ENCODE results near the gene RNU1-3.
"Not testable (repeated sequence)": the region's sequence is repeated elsewhere in the genome, so short reads cannot be mapped to it uniquely, and the experiment has no call there.

RNU1-3 gene

GRCh38 chr1:16635959-16636358 lies 30.8 kb downstream of the RNU1-3 start:
- not testable (repeated sequence) for DNase-seq

DNA sequence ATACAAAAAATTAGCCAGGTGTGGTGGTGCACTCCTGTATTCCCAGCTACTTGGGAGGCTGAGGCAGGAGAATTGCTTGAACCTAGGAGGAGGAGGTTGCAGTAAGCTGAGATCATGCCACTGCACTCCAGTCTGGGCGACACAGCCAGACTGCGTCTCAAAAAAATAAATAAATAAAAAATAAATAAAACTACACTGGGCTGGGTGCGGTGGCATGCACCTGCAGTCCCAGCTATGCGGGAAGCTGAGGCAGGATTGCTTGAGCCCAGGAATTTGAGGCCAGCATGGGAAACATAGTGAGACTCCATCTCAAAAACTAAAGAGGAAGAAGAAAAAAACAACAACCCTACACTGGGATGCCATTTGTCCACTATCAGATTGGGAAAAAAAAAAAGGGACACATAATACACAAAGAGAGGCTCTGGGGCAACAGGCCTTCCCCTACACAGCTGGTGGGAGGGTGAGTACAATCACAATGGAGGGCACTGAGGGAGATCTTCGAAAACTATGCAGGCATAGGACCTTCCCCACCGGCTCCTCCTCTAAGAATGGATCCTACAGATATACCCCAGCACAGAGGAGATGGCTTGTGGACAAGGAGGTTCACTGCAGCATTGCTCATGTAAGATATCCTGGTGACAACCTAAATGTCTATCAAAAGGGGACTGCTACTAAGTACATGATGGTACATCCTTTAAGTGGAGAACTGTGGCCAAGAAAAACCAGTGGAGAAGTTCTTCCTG lies 33.0 kb downstream of the RNU1-3 start:
- DNase-seq, result not testable (repeated sequence)

GRCh38 chr1:16632044-16632850 lies 34.5 kb downstream of the RNU1-3 start:
- DNase-seq, result not testable (repeated sequence)

GRCh38 chr1:16631248-16632043 lies 35.3 kb downstream of the RNU1-3 start:
- no peak for DNase-seq

- no peak for DNase-seq
Measured at GRCh38 chr1:16630661-16631247, 36.0 kb downstream of the RNU1-3 start.

DNA sequence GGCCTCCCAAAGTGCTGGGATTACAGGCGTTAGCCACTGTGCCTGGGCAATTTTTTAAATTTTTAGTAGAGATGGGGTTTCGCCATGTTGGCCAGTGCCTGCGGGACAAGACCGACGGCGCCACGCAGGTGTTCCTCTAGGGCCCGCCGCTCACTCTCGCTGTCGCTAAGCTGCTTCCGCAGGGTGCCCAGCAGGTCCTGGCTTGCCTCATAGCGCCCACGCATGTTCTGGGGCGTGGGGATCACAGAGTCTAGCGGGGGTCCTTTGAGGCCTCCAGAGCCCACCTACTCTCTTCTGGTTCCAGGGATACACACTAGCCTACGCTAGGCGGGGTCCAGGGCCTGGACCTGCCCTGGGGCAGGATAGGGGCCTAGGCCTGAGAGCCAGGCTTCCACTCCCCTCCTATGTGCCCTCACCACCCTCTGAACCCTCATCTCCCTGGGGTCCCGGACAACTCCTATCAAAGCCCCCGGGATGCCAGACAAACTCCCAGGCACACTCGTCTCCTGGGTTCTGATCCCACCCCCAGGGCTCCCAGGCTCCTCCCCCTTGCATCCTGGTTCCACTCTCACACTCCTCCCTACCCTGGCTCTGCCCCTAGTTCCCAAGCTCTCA lies 36.7 kb downstream of the RNU1-3 start:
- DNase-seq, result not testable (repeated sequence)

- peak in 1 of 2 experiments; percentile 18 for DNase-seq
Measured at GRCh38 chr1:16628361-16629111, 38.2 kb downstream of the RNU1-3 start.

- not testable (repeated sequence) for DNase-seq
Measured at GRCh38 chr1:16626409-16626983, 40.3 kb downstream of the RNU1-3 start.

DNA sequence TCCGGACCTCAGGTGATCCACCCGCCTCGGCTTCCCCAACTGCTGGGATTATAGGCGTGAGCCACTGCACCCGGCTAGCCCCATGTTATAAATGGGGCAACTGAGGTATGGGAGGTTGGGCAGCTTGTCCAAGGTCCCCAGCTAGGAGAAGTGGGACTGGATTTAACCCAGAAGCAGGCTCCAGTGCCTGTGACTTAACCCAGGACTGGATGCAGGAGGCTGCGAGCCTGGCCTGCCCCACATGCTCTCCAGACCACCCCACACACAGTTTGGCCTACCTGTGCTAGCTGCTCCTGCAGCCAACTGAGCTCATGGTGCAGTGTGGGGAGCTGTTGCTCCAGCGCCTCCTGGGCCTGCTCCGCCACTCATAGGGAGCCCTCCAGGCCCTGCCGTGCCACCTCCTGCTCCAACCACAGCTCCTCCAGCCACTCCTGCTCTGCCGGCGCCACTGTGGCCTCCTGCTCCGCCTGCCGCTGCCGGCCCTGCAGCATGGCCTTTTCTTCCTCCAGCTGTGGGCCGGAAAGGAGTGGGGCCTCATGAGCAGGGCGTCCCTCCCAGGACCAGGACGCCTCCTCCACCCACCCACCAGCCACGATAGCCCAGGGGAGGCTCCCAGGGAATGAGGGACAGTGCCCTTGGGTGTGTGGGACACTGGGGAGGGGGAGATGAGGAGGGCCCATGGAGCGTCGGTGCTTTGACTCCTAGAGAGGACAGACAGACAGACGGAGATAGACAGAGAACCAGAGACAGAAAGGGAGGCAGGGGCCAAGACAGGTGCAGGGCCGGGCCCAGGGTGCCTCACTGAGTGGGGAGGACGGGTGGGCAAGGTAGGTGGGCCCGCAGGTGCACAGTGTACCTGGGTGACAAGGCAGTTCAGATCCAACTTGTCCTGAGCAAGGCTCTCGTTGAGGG lies 41.0 kb downstream of the RNU1-3 start:
- no peak for DNase-seq

GRCh38 chr1:16623812-16624719 lies 42.7 kb downstream of the RNU1-3 start:
- peak in 1 of 2 experiments; percentile 46 for DNase-seq

DNA sequence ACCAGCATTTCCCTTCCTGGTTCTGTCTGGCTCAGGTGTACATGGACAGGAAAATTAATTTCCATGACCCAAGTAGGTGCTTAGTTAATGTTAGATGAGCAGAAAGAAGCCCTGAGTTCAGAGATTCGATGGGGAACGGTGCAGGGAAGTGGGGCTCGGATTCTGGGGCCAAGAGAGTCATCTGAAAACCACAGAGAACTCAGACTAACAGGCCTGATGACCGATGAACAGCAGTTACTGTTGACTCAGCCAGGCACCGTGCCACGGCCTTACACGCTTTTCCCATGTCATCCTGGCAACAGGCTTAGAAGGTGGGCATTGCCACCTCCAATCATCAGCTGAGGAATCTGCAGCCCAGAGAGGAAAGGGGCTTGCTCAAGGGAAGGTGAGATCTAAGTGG lies 43.4 kb downstream of the RNU1-3 start:
- DNase-seq, result not testable (repeated sequence)

DNA sequence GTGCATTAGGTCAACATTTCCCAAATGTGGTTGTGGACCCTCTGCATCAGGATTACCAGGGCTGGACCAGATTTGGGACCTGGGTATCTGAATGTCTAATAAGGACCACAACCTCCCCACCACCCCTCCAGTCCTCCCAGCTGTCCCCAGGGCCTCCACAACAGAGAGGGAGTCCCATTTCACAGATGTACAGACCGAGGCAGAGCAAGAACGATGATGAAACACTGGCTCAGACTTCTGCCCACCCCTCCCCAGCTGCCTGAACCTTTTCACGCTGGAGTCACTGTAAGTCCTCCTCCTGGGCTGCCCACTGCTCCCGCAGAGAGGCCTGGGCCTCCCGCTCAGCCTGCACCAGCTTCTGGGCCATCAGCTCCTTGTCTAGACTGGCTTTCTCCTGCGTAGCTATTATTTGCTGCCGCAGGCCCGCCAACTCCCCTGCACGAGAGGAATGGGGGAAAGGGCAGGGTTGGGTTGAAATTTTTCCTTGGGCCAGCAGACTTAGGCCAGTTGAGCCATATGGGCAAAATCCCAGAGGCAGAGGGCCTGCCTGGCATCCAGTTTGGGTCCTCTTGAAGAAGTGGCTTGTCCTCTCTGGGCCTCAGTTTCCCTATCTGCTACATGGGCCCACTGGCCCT lies 45.0 kb downstream of the RNU1-3 start:
- DNase-seq, result not testable (repeated sequence)

GRCh38 chr1:16621300-16621658 lies 45.5 kb downstream of the RNU1-3 start:
- peak in 1 of 2 experiments; percentile 49 for DNase-seq

DNA sequence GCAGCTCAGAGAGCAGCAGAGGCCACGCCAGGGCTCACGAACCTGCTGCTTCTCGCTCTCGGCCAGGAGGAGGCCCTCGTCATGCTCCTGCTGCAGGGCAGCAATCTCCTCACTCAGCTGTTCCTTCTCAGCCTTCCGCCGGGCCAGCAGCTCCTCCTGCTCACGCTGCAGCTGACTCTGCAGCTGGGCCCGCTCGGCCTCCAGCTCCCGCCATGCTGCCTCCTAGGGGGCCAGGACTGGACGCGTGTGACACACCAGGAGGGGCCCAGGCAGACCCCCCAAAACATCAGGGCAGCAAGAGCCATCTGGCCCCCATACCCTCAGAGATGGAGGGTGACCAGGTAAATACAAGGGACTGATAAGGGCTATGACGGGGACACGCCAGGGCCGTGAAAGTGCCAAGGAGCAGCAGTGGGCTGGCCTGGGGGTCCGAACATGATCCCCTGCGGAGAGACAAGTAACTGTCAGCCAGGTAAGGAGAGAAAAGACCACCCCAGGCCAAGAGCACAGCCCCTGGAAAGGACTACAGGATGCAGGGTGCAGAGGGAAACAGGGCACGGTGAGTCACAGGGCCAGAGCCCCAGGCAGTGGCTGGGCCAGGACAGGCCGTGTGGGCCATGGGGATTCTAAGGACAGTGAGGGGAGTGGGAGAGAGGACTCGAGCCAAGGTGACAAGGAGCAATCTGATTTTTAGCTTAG lies 46.8 kb downstream of the RNU1-3 start:
- peak in 1 of 2 experiments; percentile 21 for DNase-seq

DNA sequence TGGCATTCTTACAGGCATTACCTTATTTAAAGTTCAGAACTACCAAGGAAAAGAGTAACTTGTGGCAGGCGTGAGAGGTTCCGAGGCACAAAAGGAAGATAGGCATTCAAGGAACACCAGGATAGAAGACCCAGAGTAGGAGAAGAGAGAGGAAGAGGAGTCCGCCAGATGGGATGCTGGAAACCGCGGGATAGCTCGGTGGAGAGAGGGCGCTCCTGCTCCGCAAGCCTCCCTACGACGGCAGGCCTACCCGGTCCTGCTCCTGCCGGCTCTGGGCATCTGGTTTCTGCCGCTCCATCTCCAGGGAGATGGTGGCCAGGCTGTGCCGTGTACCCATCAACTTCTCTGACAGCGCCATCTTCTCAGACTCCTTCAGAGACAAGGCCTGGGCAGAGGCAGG lies 48.0 kb downstream of the RNU1-3 start:
- DNase-seq, result no peak

DNA sequence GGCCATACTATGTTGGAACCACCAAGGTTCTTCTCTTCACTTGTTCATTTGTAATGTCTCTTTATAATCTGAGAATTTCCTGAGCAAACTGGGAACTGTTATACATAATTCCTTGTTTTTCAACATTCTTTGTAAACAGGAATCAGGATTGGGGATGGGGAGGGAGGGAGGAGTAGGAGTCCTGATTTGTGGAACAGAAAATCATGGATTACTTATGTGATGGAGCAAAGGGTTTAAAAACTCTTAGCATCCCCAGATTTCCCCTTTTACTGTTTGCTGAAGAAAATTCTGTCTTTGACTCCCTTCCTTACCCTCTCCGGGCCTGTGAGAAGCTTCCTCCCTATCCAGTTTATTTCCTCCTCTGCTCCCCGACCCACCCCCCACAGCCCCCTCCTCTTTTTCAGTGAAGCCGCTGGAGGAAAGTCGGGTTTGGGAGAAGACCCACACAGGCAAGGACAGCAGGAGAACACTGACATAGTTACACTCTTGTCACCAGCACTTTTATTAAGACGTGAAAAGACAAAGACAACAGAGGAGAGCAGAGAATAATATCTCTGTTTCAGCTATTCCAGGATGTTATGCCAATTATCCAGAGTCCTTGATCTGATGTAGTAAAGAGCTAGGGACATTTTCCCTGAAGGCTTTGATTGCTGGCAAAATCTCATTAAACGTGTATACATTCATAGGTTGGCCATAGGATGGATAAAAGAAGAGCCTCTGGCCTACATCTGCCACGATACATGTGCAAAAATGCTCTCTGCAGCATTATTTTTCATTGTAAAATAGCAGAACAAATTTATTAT lies 48.8 kb downstream of the RNU1-3 start:
- no peak for DNase-seq

DNA sequence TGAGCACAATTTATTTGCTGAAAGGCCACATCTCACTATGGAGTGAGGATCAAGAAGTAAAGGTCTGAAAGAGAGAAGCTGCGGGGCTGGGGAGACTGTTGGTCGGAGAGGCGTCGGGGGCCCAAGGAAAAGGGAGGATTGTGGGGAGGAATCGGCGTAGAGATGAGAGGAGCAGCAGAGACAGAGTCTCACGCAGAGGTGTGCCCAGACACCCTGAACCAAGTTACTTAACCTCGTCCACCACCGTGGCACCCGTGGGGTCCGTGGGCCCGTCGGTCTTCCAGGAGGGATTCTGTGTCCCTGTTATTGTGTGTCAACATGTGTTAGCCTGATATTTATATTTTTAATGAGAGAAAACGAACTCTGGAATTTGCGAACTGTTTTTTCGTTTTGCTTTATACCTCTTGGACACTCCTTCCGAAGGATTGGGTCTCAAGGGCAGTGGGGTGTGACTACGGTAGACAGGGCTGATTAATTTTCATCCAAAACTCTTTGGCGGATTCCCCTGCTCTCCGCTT lies 49.6 kb downstream of the RNU1-3 start:
- DNase-seq, result no peak

Data from NCI-H526 (cell line).